Panc1 (cell line): ENCODE data around the gene OSBP2.

Experiments used
- TF ChIP-seq, protein P1 (sequence below): fragments of 450-650 bp; IDR thresholded peaks from 2 replicates; pipeline ENCODE4 v1.5.1; 2017; ENCODE audit warnings: mild to moderate bottlenecking
- TF ChIP-seq, protein P2 (sequence below), 2 experiments: IDR thresholded peaks; 2 replicates each; pipeline ENCODE4 v1.6.1; 2011 to 2012; ENCODE audit warnings: low read depth in 2 of 2, control low read depth in 1 of 2, low read length in 1 of 2, mild to moderate bottlenecking in 1 of 2, moderate library complexity in 1 of 2; ENCODE audit not compliant: insufficient read depth in 1 of 2

DNA sequence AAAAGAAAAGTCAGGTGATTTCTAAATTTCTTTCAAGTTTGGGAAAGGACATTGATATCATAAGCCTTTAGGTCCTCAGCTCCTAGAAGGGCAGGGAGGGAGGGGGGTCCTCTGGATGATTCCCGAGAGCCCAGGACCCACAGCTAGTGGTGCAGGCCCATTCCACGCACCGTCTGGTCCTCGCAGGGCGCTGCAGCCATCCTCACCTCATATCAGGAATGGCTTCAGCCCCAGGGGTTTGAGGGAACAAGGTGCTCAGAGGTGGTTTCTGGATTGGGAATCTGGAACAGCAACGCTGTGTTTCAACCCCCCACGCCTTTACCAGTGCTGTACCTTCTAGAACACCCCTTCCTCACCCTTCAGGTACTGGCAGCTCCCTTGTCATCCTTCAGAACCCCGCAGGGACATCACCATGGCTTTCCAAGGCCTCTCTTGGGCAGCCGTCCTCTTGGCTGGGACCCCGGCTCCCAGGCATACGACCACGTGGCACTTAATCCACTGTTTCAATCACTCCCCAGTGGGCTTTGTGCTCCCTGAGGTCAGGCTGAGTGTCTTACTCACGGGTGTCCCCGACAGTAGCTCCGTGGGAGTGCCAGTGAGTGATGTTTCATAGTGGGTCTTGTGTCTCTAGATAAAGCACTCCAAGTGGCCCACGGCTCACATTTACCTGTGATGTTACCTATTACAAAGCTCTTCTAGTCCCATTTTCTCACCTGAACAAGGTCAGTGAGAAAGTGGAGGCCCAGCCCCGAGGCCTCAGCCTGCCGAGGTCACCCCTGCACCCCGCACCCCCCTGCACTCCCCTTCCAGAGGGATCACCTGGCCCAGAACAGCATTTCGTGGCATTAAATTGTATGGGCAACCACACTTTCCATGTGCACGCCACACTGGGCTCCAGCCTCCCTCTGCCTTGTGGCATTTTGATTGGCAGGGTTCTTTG is 180.0 kb downstream of the OSBP2 start:
- TF ChIP-seq, protein P1, sequence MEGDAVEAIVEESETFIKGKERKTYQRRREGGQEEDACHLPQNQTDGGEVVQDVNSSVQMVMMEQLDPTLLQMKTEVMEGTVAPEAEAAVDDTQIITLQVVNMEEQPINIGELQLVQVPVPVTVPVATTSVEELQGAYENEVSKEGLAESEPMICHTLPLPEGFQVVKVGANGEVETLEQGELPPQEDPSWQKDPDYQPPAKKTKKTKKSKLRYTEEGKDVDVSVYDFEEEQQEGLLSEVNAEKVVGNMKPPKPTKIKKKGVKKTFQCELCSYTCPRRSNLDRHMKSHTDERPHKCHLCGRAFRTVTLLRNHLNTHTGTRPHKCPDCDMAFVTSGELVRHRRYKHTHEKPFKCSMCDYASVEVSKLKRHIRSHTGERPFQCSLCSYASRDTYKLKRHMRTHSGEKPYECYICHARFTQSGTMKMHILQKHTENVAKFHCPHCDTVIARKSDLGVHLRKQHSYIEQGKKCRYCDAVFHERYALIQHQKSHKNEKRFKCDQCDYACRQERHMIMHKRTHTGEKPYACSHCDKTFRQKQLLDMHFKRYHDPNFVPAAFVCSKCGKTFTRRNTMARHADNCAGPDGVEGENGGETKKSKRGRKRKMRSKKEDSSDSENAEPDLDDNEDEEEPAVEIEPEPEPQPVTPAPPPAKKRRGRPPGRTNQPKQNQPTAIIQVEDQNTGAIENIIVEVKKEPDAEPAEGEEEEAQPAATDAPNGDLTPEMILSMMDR = no peak
- TF ChIP-seq, protein P2, sequence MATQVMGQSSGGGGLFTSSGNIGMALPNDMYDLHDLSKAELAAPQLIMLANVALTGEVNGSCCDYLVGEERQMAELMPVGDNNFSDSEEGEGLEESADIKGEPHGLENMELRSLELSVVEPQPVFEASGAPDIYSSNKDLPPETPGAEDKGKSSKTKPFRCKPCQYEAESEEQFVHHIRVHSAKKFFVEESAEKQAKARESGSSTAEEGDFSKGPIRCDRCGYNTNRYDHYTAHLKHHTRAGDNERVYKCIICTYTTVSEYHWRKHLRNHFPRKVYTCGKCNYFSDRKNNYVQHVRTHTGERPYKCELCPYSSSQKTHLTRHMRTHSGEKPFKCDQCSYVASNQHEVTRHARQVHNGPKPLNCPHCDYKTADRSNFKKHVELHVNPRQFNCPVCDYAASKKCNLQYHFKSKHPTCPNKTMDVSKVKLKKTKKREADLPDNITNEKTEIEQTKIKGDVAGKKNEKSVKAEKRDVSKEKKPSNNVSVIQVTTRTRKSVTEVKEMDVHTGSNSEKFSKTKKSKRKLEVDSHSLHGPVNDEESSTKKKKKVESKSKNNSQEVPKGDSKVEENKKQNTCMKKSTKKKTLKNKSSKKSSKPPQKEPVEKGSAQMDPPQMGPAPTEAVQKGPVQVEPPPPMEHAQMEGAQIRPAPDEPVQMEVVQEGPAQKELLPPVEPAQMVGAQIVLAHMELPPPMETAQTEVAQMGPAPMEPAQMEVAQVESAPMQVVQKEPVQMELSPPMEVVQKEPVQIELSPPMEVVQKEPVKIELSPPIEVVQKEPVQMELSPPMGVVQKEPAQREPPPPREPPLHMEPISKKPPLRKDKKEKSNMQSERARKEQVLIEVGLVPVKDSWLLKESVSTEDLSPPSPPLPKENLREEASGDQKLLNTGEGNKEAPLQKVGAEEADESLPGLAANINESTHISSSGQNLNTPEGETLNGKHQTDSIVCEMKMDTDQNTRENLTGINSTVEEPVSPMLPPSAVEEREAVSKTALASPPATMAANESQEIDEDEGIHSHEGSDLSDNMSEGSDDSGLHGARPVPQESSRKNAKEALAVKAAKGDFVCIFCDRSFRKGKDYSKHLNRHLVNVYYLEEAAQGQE (IDR thresholded peaks at IDR 0.05; ENCODE audit: insufficient read depth in 1 of 2, low read depth in 2 of 2, low read length in 1 of 2) = no peak
